Esophagus (tissue), 2 donors: ENCODE data around the gene PRC1. TPM values are rescaled to one million over a fixed set of nuclear protein-coding genes. Genes with fewer than 3 reads are reported as not detected.

ENCODE experiments used
- H3K27ac ChIP-seq, 2 donors: one replicate each; pipeline ENCODE4 v1.5.1; 2013; ENCODE audit warnings: low read depth in 2 of 2, mild to moderate bottlenecking in 2 of 2, inconsistent platforms in 1 of 2, low read length in 1 of 2, moderate library complexity in 1 of 2
- H3K27me3 ChIP-seq, 2 donors: one replicate each; pipeline ENCODE4 v1.6.1; 2013; ENCODE audit warnings: low read length in 2 of 2, control low read depth in 1 of 2, mild to moderate bottlenecking in 1 of 2; ENCODE audit not compliant: insufficient read depth in 2 of 2, control insufficient read depth in 1 of 2
- H3K36me3 ChIP-seq, 2 donors: one replicate each; pipeline ENCODE4 v1.6.1; 2013; ENCODE audit warnings: low read length in 1 of 2; ENCODE audit not compliant: control insufficient read depth in 2 of 2, insufficient read depth in 2 of 2
- H3K4me1 ChIP-seq, 2 donors: one replicate each; pipeline ENCODE4 v1.6.1; 2013; ENCODE audit warnings: low read length in 1 of 2; ENCODE audit not compliant: control insufficient read depth in 2 of 2, insufficient read depth in 2 of 2
- H3K4me3 ChIP-seq, 2 donors: one replicate each; pipeline ENCODE4 v1.5.1; 2013; ENCODE audit warnings: low read length in 2 of 2, mild to moderate bottlenecking in 2 of 2, low read depth in 1 of 2, moderate library complexity in 1 of 2
- H3K9me3 ChIP-seq, 2 donors: one replicate each; pipeline ENCODE4 v1.6.1; 2013; ENCODE audit warnings: mild to moderate bottlenecking in 2 of 2, low read depth in 1 of 2, low read length in 1 of 2, moderate library complexity in 1 of 2; ENCODE audit not compliant: control insufficient read depth in 2 of 2, insufficient read depth in 1 of 2
- WGBS, 2 donors: extraction: QIAGEN DNeasy Blood & Tissue Kit; methylation state at CpG; one replicate each; pipeline ENCODE4 v1.1.7; 2013; 5-methylcytosine and 5-hydroxymethylcytosine counted together
- polyA plus RNA-seq, 2 donors: library from polyadenylated mRNA; stranded (reverse); fragments of 200-250 nt; gene quantifications; one replicate each; pipeline ENCODE4 v1.2.3, GENCODE V29; 2013
- donor health status: healthy with polysubstance abuse.
- donor health status: Bipolar disorder and iron deficiency.

PRC1 gene
- polyA plus RNA-seq, 2 donors, result 41.2 to 44.1 TPM

- Histone ChIP-seq H3K27ac (no peak overlapping the region), H3K4me3 (no peak overlapping the region), H3K36me3 (peaks cover 0 to 8% of the 10 kb centered on the region in 2 donors), H3K4me1 (no peaks in the 10 kb centered on the region), H3K9me3 (no peaks in the 10 kb centered on the region), H3K27me3 (no peaks in the 10 kb centered on the region)
- 95 to 96% methylated on average over 20 to 21 of the region's 21 CpGs for WGBS, 2 donors
These were observed 20.1 kb downstream of the PRC1 start for GRCh38 chr15:90974216-90974615.

- Histone ChIP-seq H3K4me3 (no peak overlapping the region), H3K27me3 (no peaks in the 10 kb centered on the region), H3K4me1 (no peaks in the 10 kb centered on the region), H3K36me3 (peaks cover 0 to 8% of the 10 kb centered on the region in 2 donors), H3K27ac (no peak overlapping the region), H3K9me3 (no peaks in the 10 kb centered on the region)
- 96% methylated on average over 5 of the region's 5 CpGs for WGBS, 2 donors
These were observed 22.2 kb downstream of the PRC1 start for GRCh38 chr15:90972133-90972532.

- WGBS, 2 donors, result 93% methylated on average over 7 of the region's 7 CpGs
These were observed 24.1 kb downstream of the PRC1 start for GRCh38 chr15:90970274-90970673.

GRCh38 chr15:90968434-90968833 lies 25.9 kb downstream of the PRC1 start:
- no peak overlapping the region for H3K4me3 ChIP-seq
- 82 to 92% methylated on average over 1 of the region's 1 CpG for WGBS, 2 donors
- no peak overlapping the region for H3K27ac ChIP-seq
- no peaks in the 10 kb centered on the region for H3K4me1 ChIP-seq
- no peaks in the 10 kb centered on the region for H3K9me3 ChIP-seq
- no peaks in the 10 kb centered on the region for H3K27me3 ChIP-seq
- peaks cover 6 to 11% of the 10 kb centered on the region in 2 donors for H3K36me3 ChIP-seq

More at GRCh38 chr15:90970274-90970673, 24.1 kb downstream of the PRC1 start:
- no peaks in the 10 kb centered on the region for H3K9me3 ChIP-seq
- no peaks in the 10 kb centered on the region for H3K27me3 ChIP-seq
- no peak overlapping the region for H3K4me3 ChIP-seq
- no peak overlapping the region for H3K27ac ChIP-seq
- H3K4me1 ChIP-seq, result no peaks in the 10 kb centered on the region
- peaks cover 6 to 13% of the 10 kb centered on the region in 2 donors for H3K36me3 ChIP-seq

- 62 to 92% methylated on average over 5 of the region's 5 CpGs for WGBS, 2 donors
- Histone ChIP-seq H3K27ac (no peak overlapping the region), H3K36me3 (peaks cover 6 to 11% of the 10 kb centered on the region in 2 donors), H3K4me3 (no peak overlapping the region), H3K9me3 (no peaks in the 10 kb centered on the region), H3K27me3 (no peaks in the 10 kb centered on the region), H3K4me1 (no peaks in the 10 kb centered on the region)
These were observed 27.1 kb downstream of the PRC1 start for GRCh38 chr15:90967206-90967605.

GRCh38 chr15:90966262-90966661 lies 28.1 kb downstream of the PRC1 start:
- Histone ChIP-seq H3K27ac (no peak overlapping the region), H3K27me3 (no peaks in the 10 kb centered on the region), H3K9me3 (no peaks in the 10 kb centered on the region), H3K4me1 (no peaks in the 10 kb centered on the region), H3K4me3 (no peak overlapping the region), H3K36me3 (peaks cover 8 to 18% of the 10 kb centered on the region in 2 donors)
- WGBS, 2 donors, result 74 to 83% methylated on average over 9 of the region's 9 CpGs

GRCh38 chr15:90962021-90962420 lies 32.3 kb downstream of the PRC1 start:
- Histone ChIP-seq H3K27me3 (no peaks in the 10 kb centered on the region), H3K4me3 (no peak overlapping the region), H3K9me3 (no peaks in the 10 kb centered on the region), H3K36me3 (peaks cover 12 to 30% of the 10 kb centered on the region in 2 donors), H3K27ac (no peak overlapping the region), H3K4me1 (peaks cover 0 to 7% of the 10 kb centered on the region in 2 donors)
- 80 to 84% methylated on average over 4 of the region's 4 CpGs for WGBS, 2 donors

GRCh38 chr15:90960298-90961091 lies 33.8 kb downstream of the PRC1 start:
- H3K27me3 ChIP-seq, result no peaks in the 10 kb centered on the region
- WGBS, 2 donors, result 79 to 83% methylated on average over 20 of the region's 20 CpGs
- H3K9me3 ChIP-seq, result no peaks in the 10 kb centered on the region
- H3K27ac ChIP-seq, result peak overlapping the region in 1 of 2 donors; percentile 47
- peaks cover 6 to 7% of the 10 kb centered on the region in 2 donors for H3K4me1 ChIP-seq
- H3K4me3 ChIP-seq, result no peak overlapping the region
- H3K36me3 ChIP-seq, result peaks cover 5 to 25% of the 10 kb centered on the region in 2 donors

GRCh38 chr15:90959894-90960293 lies 34.4 kb downstream of the PRC1 start:
- no peaks in the 10 kb centered on the region for H3K27me3 ChIP-seq
- H3K9me3 ChIP-seq, result no peaks in the 10 kb centered on the region
- H3K27ac ChIP-seq, result no peak overlapping the region
- H3K36me3 ChIP-seq, result peaks cover 5 to 25% of the 10 kb centered on the region in 2 donors
- WGBS, 2 donors, result 63 to 66% methylated on average over 5 of the region's 5 CpGs
- no peak overlapping the region for H3K4me3 ChIP-seq
- peaks cover 7 to 8% of the 10 kb centered on the region in 2 donors for H3K4me1 ChIP-seq
